GM23248 (cell line): ENCODE data around the gene TMEM190. TPM values are rescaled to one million over a fixed set of nuclear protein-coding genes. Genes with fewer than 3 reads are reported as not detected.
A peak's percentile ranks its signal among the peaks of the same experiment; 100 is the strongest.

Experiments used
- DNase-seq: peaks from one replicate; pipeline ENCODE4 v3.0.0-alpha.2; 2015
- H2AFZ ChIP-seq: fragments of 200-600 bp; sonication (generic); 2 replicates; pipeline ENCODE4 v1.6.1; 2016; ENCODE audit warnings: antibody characterized with exemption
- H3F3A ChIP-seq: fragments of 200-600 bp; sonication (generic); 2 replicates; pipeline ENCODE4 v1.6.1; 2016; ENCODE audit warnings: mild to moderate bottlenecking, antibody characterized with exemption, mixed run types; ENCODE audit not compliant: insufficient read depth
- H3K27ac ChIP-seq: fragments of 200-600 bp; sonication (generic); 2 replicates; pipeline ENCODE4 v1.5.1; 2016; ENCODE audit warnings: mild to moderate bottlenecking
- H3K27me3 ChIP-seq: fragments of 200-600 bp; sonication (generic); replicated peaks from 2 replicates; pipeline ENCODE4 v1.6.1; 2016; ENCODE audit warnings: mild to moderate bottlenecking; ENCODE audit not compliant: insufficient read depth
- H3K36me3 ChIP-seq: fragments of 200-600 bp; sonication (generic); 2 replicates; pipeline ENCODE4 v1.6.1; 2016; ENCODE audit warnings: low read depth, mild to moderate bottlenecking
- H3K4me1 ChIP-seq: fragments of 200-600 bp; sonication (generic); 2 replicates; pipeline ENCODE4 v1.6.1; 2016; ENCODE audit warnings: mild to moderate bottlenecking; ENCODE audit not compliant: insufficient read depth
- H3K4me2 ChIP-seq: fragments of 200-600 bp; sonication (generic); one replicate; pipeline ENCODE4 v1.6.1; 2016; ENCODE audit warnings: mild to moderate bottlenecking; ENCODE audit not compliant: unreplicated experiment
- H3K4me3 ChIP-seq: fragments of 200-600 bp; sonication (generic); 2 replicates; pipeline ENCODE4 v1.5.1; 2016; ENCODE audit warnings: mild to moderate bottlenecking
- H3K79me2 ChIP-seq: fragments of 200-600 bp; sonication (generic); 2 replicates; pipeline ENCODE4 v1.6.1; 2016; ENCODE audit warnings: mild to moderate bottlenecking; ENCODE audit not compliant: insufficient read depth
- H3K9ac ChIP-seq: fragments of 200-600 bp; sonication (generic); 2 replicates; pipeline ENCODE4 v1.6.1; 2016; ENCODE audit warnings: mild to moderate bottlenecking
- H3K9me2 ChIP-seq: fragments of 200-600 bp; sonication (generic); 2 replicates; pipeline ENCODE4 v1.6.1; 2016; ENCODE audit warnings: mixed run types, mild to moderate bottlenecking, moderate library complexity; ENCODE audit not compliant: insufficient read depth
- H3K9me3 ChIP-seq: fragments of 200-600 bp; sonication (generic); one replicate; pipeline ENCODE4 v1.6.1; 2017; ENCODE audit warnings: low read depth
- H4K20me1 ChIP-seq: fragments of 200-600 bp; sonication (generic); 2 replicates; pipeline ENCODE4 v1.6.0; 2016; ENCODE audit not compliant: insufficient read depth
- EZH2 ChIP-seq: fragments of 200-600 bp; sonication (generic); IDR thresholded peaks from 2 replicates; pipeline ENCODE4 v1.6.1; 2018; ENCODE audit warnings: antibody characterized with exemption, mild to moderate bottlenecking; ENCODE audit not compliant: insufficient read depth, poor library complexity, severe bottlenecking
- EZH2phosphoT487 ChIP-seq: fragments of 200-600 bp; sonication (generic); IDR thresholded peaks from 2 replicates; pipeline ENCODE4 v1.6.1; 2018; ENCODE audit warnings: antibody characterized with exemption, moderate library complexity, mild to moderate bottlenecking, low read depth; ENCODE audit not compliant: insufficient read depth
- WGBS, 2 experiments: methylation state at CpG; one replicate each; pipeline ENCODE4 v1.1.6; 2015 to 2017; ENCODE audit warnings: low lambda C conversion rate in 2 of 2, low coverage in 1 of 2; ENCODE audit errors: missing lambda C conversion rate in 2 of 2; 5-methylcytosine and 5-hydroxymethylcytosine counted together
- in situ Hi-C: fragments of 300-500 bp; cut with MboI; formaldehyde crosslinking; loops from 2 replicates; pipeline ENCODE4 v1.15.0; 2020
- polyA plus RNA-seq: library from polyadenylated mRNA; unstranded; fragments of >200 nt; fragmentation: Nextera tagmentation; extraction: Ambion mirVana; gene quantifications from 2 replicates; pipeline ENCODE4 v1.2.1, GENCODE V29; 2016
- total RNA-seq: library from RNA; depleted of rRNA; stranded (reverse); fragments of >200 nt; shearing (Covaris generic); gene quantifications from 2 replicates; pipeline ENCODE4 v1.2.3, GENCODE V29; 2014

Gene TMEM190
- total and polyA plus RNA-seq, 2 experiments from 2014 or later: not detected

GRCh38 chr19:55387736-55388497 is 11.3 kb downstream of the TMEM190 start:
- Histone ChIP-seq H3K4me1 (peaks cover 33% of the 10 kb centered on the region), H4K20me1 (peaks cover 16% of the 10 kb centered on the region; the same call in 1 of the 2 replicates), H3F3A (peaks cover 40% of the 10 kb centered on the region), H3K4me3 (peak overlapping the region; percentile 94), H3K27ac (0 out of 2 replicates have a peak overlapping the region, but pooled peaks have one; percentile 68), H3K36me3 (peaks cover 27% of the 10 kb centered on the region; the same call in 1 of the 2 replicates), H3K9me3 (no peaks in the 10 kb centered on the region), H3K9ac (peak overlapping the region; percentile 92), H2AFZ (no peak overlapping the region), H3K79me2 (peaks cover 54% of the 10 kb centered on the region), H3K4me2 (peak overlapping the region; percentile 95), H3K27me3 (no peaks in the 10 kb centered on the region), H3K9me2 (no peaks in the 10 kb centered on the region)
- TF ChIP-seq EZH2phosphoT487 (no peak), EZH2 (no peak)
- DNase-seq: no peak
- 87 to 90% methylated on average over 20 of the region's 24 CpGs for WGBS, 2 experiments
- in situ Hi-C loops: no loop called here

- H3K27me3 ChIP-seq: no peaks in the 10 kb centered on the region
- no peaks in the 10 kb centered on the region for H3K9me2 ChIP-seq
- H2AFZ ChIP-seq: no peak overlapping the region
- H3K79me2 ChIP-seq: peaks cover 54% of the 10 kb centered on the region
- H3K4me1 ChIP-seq: peaks cover 25% of the 10 kb centered on the region
- H3K36me3 ChIP-seq: peaks cover 27% of the 10 kb centered on the region; the same call in 1 of the 2 replicates
- no peak overlapping the region for H3K27ac ChIP-seq
- WGBS, 2 experiments: 84% methylated on average over 21 of the region's 21 CpGs
- H4K20me1 ChIP-seq: peaks cover 16% of the 10 kb centered on the region; the same call in 1 of the 2 replicates
- in situ Hi-C loops: no loop called here
- peak overlapping the region; percentile 92; the same call in 1 of the 2 replicates for H3K9ac ChIP-seq
- TF ChIP-seq EZH2phosphoT487 (no peak), EZH2 (no peak)
- DNase-seq: no peak
- no peaks in the 10 kb centered on the region for H3K9me3 ChIP-seq
- H3K4me3 ChIP-seq: no peak overlapping the region
- peaks cover 43% of the 10 kb centered on the region for H3F3A ChIP-seq
- no peak overlapping the region for H3K4me2 ChIP-seq
Observed at GRCh38 chr19:55389386-55390317, 13.0 kb downstream of the TMEM190 start.

- DNase-seq: no peak
- Histone ChIP-seq H3K9me2 (no peaks in the 10 kb centered on the region), H3K4me1 (peaks cover 20% of the 10 kb centered on the region; the same call in 1 of the 2 replicates), H3K4me3 (no peak overlapping the region), H3K27ac (no peak overlapping the region), H2AFZ (no peak overlapping the region), H3K9ac (no peak overlapping the region), H3K4me2 (no peak overlapping the region), H4K20me1 (peaks cover 16% of the 10 kb centered on the region; the same call in 1 of the 2 replicates), H3K79me2 (peaks cover 54% of the 10 kb centered on the region), H3K36me3 (peaks cover 27% of the 10 kb centered on the region; the same call in 1 of the 2 replicates), H3K27me3 (no peaks in the 10 kb centered on the region), H3K9me3 (no peaks in the 10 kb centered on the region), H3F3A (peaks cover 43% of the 10 kb centered on the region)
- no peak for TF ChIP-seq EZH2phosphoT487
- TF ChIP-seq EZH2: no peak
- WGBS, 2 experiments: 77 to 81% methylated on average over 7 of the region's 7 CpGs
- in situ Hi-C loops: no loop called here
Observed at GRCh38 chr19:55390461-55390880, 13.8 kb downstream of the TMEM190 start.

GRCh38 chr19:55391191-55391670 is 14.6 kb downstream of the TMEM190 start:
- Histone ChIP-seq H3K9me3 (no peaks in the 10 kb centered on the region), H3K36me3 (peaks cover 27% of the 10 kb centered on the region; the same call in 1 of the 2 replicates), H2AFZ (no peak overlapping the region), H3K4me3 (no peak overlapping the region), H3K79me2 (peaks cover 50% of the 10 kb centered on the region), H3K4me1 (peaks cover 20% of the 10 kb centered on the region; the same call in 1 of the 2 replicates), H4K20me1 (peaks cover 16% of the 10 kb centered on the region; the same call in 1 of the 2 replicates), H3K9ac (no peak overlapping the region), H3F3A (peaks cover 43% of the 10 kb centered on the region), H3K27me3 (no peaks in the 10 kb centered on the region), H3K4me2 (no peak overlapping the region), H3K9me2 (no peaks in the 10 kb centered on the region), H3K27ac (no peak overlapping the region)
- WGBS, 2 experiments: 66 to 70% methylated on average over 12 of the region's 12 CpGs
- in situ Hi-C loops: no loop called here
- no peak for DNase-seq
- TF ChIP-seq EZH2 (no peak), EZH2phosphoT487 (no peak)
